GM10266 (cell line): ENCODE data around the gene ZNF429.
"Not testable (repeated sequence)": the region's sequence is repeated elsewhere in the genome, so short reads cannot be mapped to it uniquely, and the experiment has no call there.

ENCODE experiments used
- DNase-seq: peaks from one replicate; pipeline ENCODE4 v3.0.0; 2012; ENCODE audit errors: extremely low spot score
- CTCF ChIP-seq: IDR thresholded peaks from 2 replicates; pipeline ENCODE4 v1.5.1; 2012; ENCODE audit warnings: mild to moderate bottlenecking, low read depth; ENCODE audit not compliant: control insufficient read depth, insufficient read depth; ENCODE audit errors: missing control alignments

The ZNF429 gene

GRCh38 chr19:21472507-21472906 is 32.9 kb upstream of the ZNF429 start:
- no peak for TF ChIP-seq CTCF
- no peak for DNase-seq

- TF ChIP-seq CTCF = no peak
- DNase-seq = no peak
Observed at GRCh38 chr19:21474671-21475181, 30.7 kb upstream of the ZNF429 start.

GRCh38 chr19:21482361-21482760 is 23.0 kb upstream of the ZNF429 start:
- not testable (repeated sequence) for DNase-seq

- peak; percentile 27 for TF ChIP-seq CTCF
- DNase-seq = no peak
Observed at GRCh38 chr19:21482863-21483276, 22.5 kb upstream of the ZNF429 start.

GRCh38 chr19:21483589-21484170 is 21.7 kb upstream of the ZNF429 start:
- DNase-seq = no peak
- peak; percentile 30 for TF ChIP-seq CTCF

GRCh38 chr19:21484631-21485030 is 20.8 kb upstream of the ZNF429 start:
- TF ChIP-seq CTCF = no peak
- DNase-seq = no peak

GRCh38 chr19:21485926-21486325 is 19.5 kb upstream of the ZNF429 start:
- no peak for TF ChIP-seq CTCF
- no peak for DNase-seq

- TF ChIP-seq CTCF = no peak
- no peak for DNase-seq
Observed at GRCh38 chr19:21487969-21488368, 17.4 kb upstream of the ZNF429 start.
